IgD-negative memory B cell (primary cell): ENCODE measurements around the gene FTSJ1. TPM values are rescaled to one million over a fixed set of nuclear protein-coding genes. Genes with fewer than 3 reads are reported as not detected.
"Not testable (repeated sequence)": the region's sequence is repeated elsewhere in the genome, so short reads cannot be mapped to it uniquely, and the experiment has no call there.

Experiments used
- H3K27ac Mint-ChIP-seq, 3 donors: one replicate each; pipeline ENCODE4 v1.8.0; 2020 to 2022; ENCODE audit warnings: mild to moderate bottlenecking in 3 of 3, mixed read lengths in 3 of 3, moderate library complexity in 1 of 3
- H3K27me3 Mint-ChIP-seq: one replicate; pipeline ENCODE4 v1.8.0; 2021; ENCODE audit warnings: mixed read lengths
- H3K36me3 Mint-ChIP-seq: one replicate; pipeline ENCODE4 v1.8.0; 2020; ENCODE audit warnings: mild to moderate bottlenecking, mixed read lengths
- H3K4me1 Mint-ChIP-seq, 3 donors: one replicate each; pipeline ENCODE4 v1.8.0; 2020 to 2022; ENCODE audit warnings: mixed read lengths in 3 of 3, mild to moderate bottlenecking in 1 of 3
- H3K4me3 Mint-ChIP-seq, 4 donors: one replicate each; pipeline ENCODE4 v1.8.0; 2020 to 2022; ENCODE audit warnings: mild to moderate bottlenecking in 4 of 4, mixed read lengths in 4 of 4, moderate library complexity in 3 of 4
- H3K9me3 Mint-ChIP-seq, 3 donors: one replicate each; pipeline ENCODE4 v1.8.0; 2020 to 2021; ENCODE audit warnings: mixed read lengths in 3 of 3, mild to moderate bottlenecking in 1 of 3
- polyA plus RNA-seq: library from polyadenylated mRNA; unstranded; fragments of 300-500 nt; fragmentation: Illumina TruSeq; gene quantifications from one replicate; pipeline ENCODE4 v1.2.3, GENCODE V29; 2021

Gene FTSJ1
- polyA plus RNA-seq: 53.8 TPM

- Mint-ChIP-seq H3K4me1 (peaks cover 4 to 16% (median 14%) of the 10 kb centered on the region in 3 donors), H3K36me3 (peaks cover 6% of the 10 kb centered on the region), H3K27ac (peak within 1 kb of the TSS; percentile 23 to 95 (median 93)), H3K4me3 (peak within 1 kb of the TSS; percentile 83 to 93 (median 88)), H3K27me3 (peaks cover 2% of the 10 kb centered on the region), H3K9me3 (no peaks in the 10 kb centered on the region)
These were observed at the start of gene FTSJ1 for GRCh38 chrX:48475774-48476577. Gene FTSJ1, plus strand, starts transcription at chrX:48476199. Its CDS starts 1,849 bp downstream, at chrX:48478048.

GRCh38 chrX:48427027-48427716 lies 48.8 kb upstream of the FTSJ1 start:
- H3K4me1 Mint-ChIP-seq, H3K9me3 Mint-ChIP-seq, H3K27ac Mint-ChIP-seq, H3K27me3 Mint-ChIP-seq, H3K4me3 Mint-ChIP-seq, H3K36me3 Mint-ChIP-seq: not testable (repeated sequence)

GRCh38 chrX:48429606-48430005 lies 46.4 kb upstream of the FTSJ1 start:
- not testable (repeated sequence) for H3K36me3 Mint-ChIP-seq, H3K27ac Mint-ChIP-seq, H3K9me3 Mint-ChIP-seq, H3K4me3 Mint-ChIP-seq, H3K4me1 Mint-ChIP-seq, H3K27me3 Mint-ChIP-seq

- not testable (repeated sequence) for H3K27me3 Mint-ChIP-seq, H3K4me1 Mint-ChIP-seq, H3K4me3 Mint-ChIP-seq, H3K27ac Mint-ChIP-seq, H3K36me3 Mint-ChIP-seq, H3K9me3 Mint-ChIP-seq
These were observed 45.8 kb upstream of the FTSJ1 start for GRCh38 chrX:48430166-48430565.

GRCh38 chrX:48433713-48434112 lies 42.3 kb upstream of the FTSJ1 start:
- not testable (repeated sequence) for H3K4me1 Mint-ChIP-seq, H3K9me3 Mint-ChIP-seq, H3K36me3 Mint-ChIP-seq, H3K4me3 Mint-ChIP-seq, H3K27me3 Mint-ChIP-seq, H3K27ac Mint-ChIP-seq

- not testable (repeated sequence) for H3K27me3 Mint-ChIP-seq, H3K27ac Mint-ChIP-seq, H3K9me3 Mint-ChIP-seq, H3K4me1 Mint-ChIP-seq, H3K4me3 Mint-ChIP-seq, H3K36me3 Mint-ChIP-seq
These were observed 28.8 kb upstream of the FTSJ1 start for GRCh38 chrX:48447201-48447600.

- H3K4me3 Mint-ChIP-seq: no peak overlapping the region
These were observed 25.9 kb upstream of the FTSJ1 start for GRCh38 chrX:48450076-48450475.

GRCh38 chrX:48451708-48452107 lies 24.3 kb upstream of the FTSJ1 start:
- Mint-ChIP-seq H3K4me3 (no peak overlapping the region), H3K27me3 (no peaks in the 10 kb centered on the region), H3K4me1 (no peaks in the 10 kb centered on the region), H3K36me3 (peaks cover 1% of the 10 kb centered on the region), H3K27ac (no peak overlapping the region), H3K9me3 (peaks cover 0 to 4% (median 0%) of the 10 kb centered on the region in 3 donors)

More at GRCh38 chrX:48450076-48450475, 25.9 kb upstream of the FTSJ1 start:
- Mint-ChIP-seq H3K36me3 (peaks cover 1% of the 10 kb centered on the region), H3K27ac (no peak overlapping the region), H3K9me3 (peaks cover 0 to 2% (median 0%) of the 10 kb centered on the region in 3 donors), H3K27me3 (no peaks in the 10 kb centered on the region), H3K4me1 (no peaks in the 10 kb centered on the region)

GRCh38 chrX:48456628-48457331 lies 19.2 kb upstream of the FTSJ1 start:
- Mint-ChIP-seq H3K4me3 (no peak overlapping the region), H3K27ac (no peak overlapping the region), H3K27me3 (peaks cover 3% of the 10 kb centered on the region), H3K4me1 (no peaks in the 10 kb centered on the region), H3K9me3 (peaks cover 0 to 2% (median 0%) of the 10 kb centered on the region in 3 donors), H3K36me3 (peaks cover 4% of the 10 kb centered on the region)

GRCh38 chrX:48458711-48459110 lies 17.3 kb upstream of the FTSJ1 start:
- Mint-ChIP-seq H3K9me3 (peaks cover 0 to 2% (median 0%) of the 10 kb centered on the region in 3 donors), H3K4me1 (no peaks in the 10 kb centered on the region), H3K36me3 (peaks cover 4% of the 10 kb centered on the region), H3K4me3 (no peak overlapping the region), H3K27me3 (peaks cover 3% of the 10 kb centered on the region), H3K27ac (no peak overlapping the region)

GRCh38 chrX:48459483-48459882 lies 16.5 kb upstream of the FTSJ1 start:
- Mint-ChIP-seq H3K36me3 (peaks cover 6% of the 10 kb centered on the region), H3K27ac (no peak overlapping the region), H3K27me3 (peaks cover 3% of the 10 kb centered on the region), H3K4me3 (no peak overlapping the region), H3K4me1 (peaks cover 0 to 1% (median 0%) of the 10 kb centered on the region in 3 donors), H3K9me3 (peaks cover 0 to 2% (median 0%) of the 10 kb centered on the region in 3 donors)

GRCh38 chrX:48460031-48460430 lies 16.0 kb upstream of the FTSJ1 start:
- H3K4me1 Mint-ChIP-seq: peaks cover 0 to 1% (median 0%) of the 10 kb centered on the region in 3 donors
- peak overlapping the region in 1 of 4 donors; percentile 1 for H3K4me3 Mint-ChIP-seq
- peaks cover 3% of the 10 kb centered on the region for H3K27me3 Mint-ChIP-seq
- H3K36me3 Mint-ChIP-seq: peaks cover 6% of the 10 kb centered on the region
- no peak overlapping the region for H3K27ac Mint-ChIP-seq
- peaks cover 0 to 2% (median 0%) of the 10 kb centered on the region in 3 donors for H3K9me3 Mint-ChIP-seq

GRCh38 chrX:48460606-48461005 lies 15.4 kb upstream of the FTSJ1 start:
- peaks cover 6% of the 10 kb centered on the region for H3K36me3 Mint-ChIP-seq
- no peak overlapping the region for H3K27ac Mint-ChIP-seq
- H3K4me3 Mint-ChIP-seq: no peak overlapping the region
- H3K27me3 Mint-ChIP-seq: peaks cover 3% of the 10 kb centered on the region
- peaks cover 0 to 1% (median 1%) of the 10 kb centered on the region in 3 donors for H3K4me1 Mint-ChIP-seq
- no peaks in the 10 kb centered on the region for H3K9me3 Mint-ChIP-seq

GRCh38 chrX:48461830-48462229 lies 14.2 kb upstream of the FTSJ1 start:
- Mint-ChIP-seq H3K4me1 (peaks cover 0 to 3% (median 2%) of the 10 kb centered on the region in 3 donors), H3K27me3 (peaks cover 4% of the 10 kb centered on the region), H3K4me3 (no peak overlapping the region), H3K36me3 (peaks cover 7% of the 10 kb centered on the region), H3K27ac (no peak overlapping the region), H3K9me3 (no peaks in the 10 kb centered on the region)

GRCh38 chrX:48465336-48465933 lies 10.6 kb upstream of the FTSJ1 start:
- Mint-ChIP-seq H3K4me1 (peaks cover 0 to 8% (median 4%) of the 10 kb centered on the region in 3 donors), H3K27me3 (peaks cover 6% of the 10 kb centered on the region), H3K27ac (no peak overlapping the region), H3K4me3 (peak overlapping the region in 2 of 4 donors; percentile 9 to 78), H3K36me3 (peaks cover 8% of the 10 kb centered on the region), H3K9me3 (no peaks in the 10 kb centered on the region)
